HEK293 (cell line): Measurements from ENCODE around the gene CCDC127.

ENCODE experiments used
- TSHZ1 ChIP-seq: fragments of 450-650 bp; formaldehyde crosslinking; IDR thresholded peaks from 2 replicates; pipeline ENCODE4 v1.5.1; 2016; ENCODE audit warnings: missing biosample characterization, missing genetic modification characterization, borderline replicate concordance
- YY2 ChIP-seq: fragments of 450-650 bp; formaldehyde crosslinking; IDR thresholded peaks from 2 replicates; pipeline ENCODE4 v1.5.1; 2016; ENCODE audit warnings: missing biosample characterization, missing genetic modification characterization
- ZNF19 ChIP-seq: fragments of 450-650 bp; formaldehyde crosslinking; IDR thresholded peaks from 2 replicates; pipeline ENCODE4; 2016; ENCODE audit warnings: missing biosample characterization, missing genetic modification characterization, low read depth
- ZNF211 ChIP-seq: fragments of 450-650 bp; formaldehyde crosslinking; IDR thresholded peaks from 2 replicates; pipeline ENCODE4 v1.5.1; 2016; ENCODE audit warnings: low read depth, missing biosample characterization, missing genetic modification characterization
- ZNF501 ChIP-seq: fragments of 450-650 bp; formaldehyde crosslinking; IDR thresholded peaks from 2 replicates; pipeline ENCODE4 v1.5.1; 2016; ENCODE audit warnings: missing biosample characterization, missing genetic modification characterization
- ZNF529 ChIP-seq: fragments of 450-650 bp; formaldehyde crosslinking; IDR thresholded peaks from 2 replicates; pipeline ENCODE4 v1.5.1; 2017; ENCODE audit warnings: missing genetic modification characterization, missing biosample characterization; ENCODE audit not compliant: insufficient replicate concordance
- ZNF530 ChIP-seq: fragments of 450-650 bp; formaldehyde crosslinking; IDR thresholded peaks from 2 replicates; pipeline ENCODE4 v1.5.1; 2016; ENCODE audit warnings: low read depth, missing biosample characterization, missing genetic modification characterization
- ZNF560 ChIP-seq: fragments of 450-650 bp; formaldehyde crosslinking; IDR thresholded peaks from 2 replicates; pipeline ENCODE4 v1.5.1; 2017; ENCODE audit warnings: missing biosample characterization, missing genetic modification characterization, borderline replicate concordance
- ZNF776 ChIP-seq: fragments of 450-650 bp; formaldehyde crosslinking; IDR thresholded peaks from 2 replicates; pipeline ENCODE4 v1.5.0; 2017; ENCODE audit warnings: missing biosample characterization, missing genetic modification characterization, borderline replicate concordance
- TF ChIP-seq, protein P1 (sequence below): fragments of 450-650 bp; formaldehyde crosslinking; IDR thresholded peaks from 2 replicates; pipeline ENCODE4 v1.5.1; 2016; ENCODE audit warnings: missing biosample characterization, missing genetic modification characterization
- TF ChIP-seq, protein P2 (sequence below): fragments of 450-650 bp; IDR thresholded peaks from 2 replicates; pipeline ENCODE4 v1.5.1; 2018; ENCODE audit warnings: missing biosample characterization, missing genetic modification characterization

- TF ChIP-seq ZNF211 = no peak
- TF ChIP-seq, protein P1, sequence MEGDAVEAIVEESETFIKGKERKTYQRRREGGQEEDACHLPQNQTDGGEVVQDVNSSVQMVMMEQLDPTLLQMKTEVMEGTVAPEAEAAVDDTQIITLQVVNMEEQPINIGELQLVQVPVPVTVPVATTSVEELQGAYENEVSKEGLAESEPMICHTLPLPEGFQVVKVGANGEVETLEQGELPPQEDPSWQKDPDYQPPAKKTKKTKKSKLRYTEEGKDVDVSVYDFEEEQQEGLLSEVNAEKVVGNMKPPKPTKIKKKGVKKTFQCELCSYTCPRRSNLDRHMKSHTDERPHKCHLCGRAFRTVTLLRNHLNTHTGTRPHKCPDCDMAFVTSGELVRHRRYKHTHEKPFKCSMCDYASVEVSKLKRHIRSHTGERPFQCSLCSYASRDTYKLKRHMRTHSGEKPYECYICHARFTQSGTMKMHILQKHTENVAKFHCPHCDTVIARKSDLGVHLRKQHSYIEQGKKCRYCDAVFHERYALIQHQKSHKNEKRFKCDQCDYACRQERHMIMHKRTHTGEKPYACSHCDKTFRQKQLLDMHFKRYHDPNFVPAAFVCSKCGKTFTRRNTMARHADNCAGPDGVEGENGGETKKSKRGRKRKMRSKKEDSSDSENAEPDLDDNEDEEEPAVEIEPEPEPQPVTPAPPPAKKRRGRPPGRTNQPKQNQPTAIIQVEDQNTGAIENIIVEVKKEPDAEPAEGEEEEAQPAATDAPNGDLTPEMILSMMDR (tag by site-specific recombination) = no peak
- TF ChIP-seq ZNF501 = no peak
- no peak for TF ChIP-seq ZNF530
- no peak for TF ChIP-seq ZNF560 (tag by site-specific recombination)
- TF ChIP-seq, protein P2, sequence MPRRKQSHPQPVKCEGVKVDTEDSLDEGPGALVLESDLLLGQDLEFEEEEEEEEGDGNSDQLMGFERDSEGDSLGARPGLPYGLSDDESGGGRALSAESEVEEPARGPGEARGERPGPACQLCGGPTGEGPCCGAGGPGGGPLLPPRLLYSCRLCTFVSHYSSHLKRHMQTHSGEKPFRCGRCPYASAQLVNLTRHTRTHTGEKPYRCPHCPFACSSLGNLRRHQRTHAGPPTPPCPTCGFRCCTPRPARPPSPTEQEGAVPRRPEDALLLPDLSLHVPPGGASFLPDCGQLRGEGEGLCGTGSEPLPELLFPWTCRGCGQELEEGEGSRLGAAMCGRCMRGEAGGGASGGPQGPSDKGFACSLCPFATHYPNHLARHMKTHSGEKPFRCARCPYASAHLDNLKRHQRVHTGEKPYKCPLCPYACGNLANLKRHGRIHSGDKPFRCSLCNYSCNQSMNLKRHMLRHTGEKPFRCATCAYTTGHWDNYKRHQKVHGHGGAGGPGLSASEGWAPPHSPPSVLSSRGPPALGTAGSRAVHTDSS (tag by site-specific recombination) = no peak
- TF ChIP-seq TSHZ1 (tag by site-specific recombination) = no peak
- no peak for TF ChIP-seq ZNF19 (tag by site-specific recombination)
- TF ChIP-seq ZNF529 = no peak
- TF ChIP-seq YY2 (tag by site-specific recombination) = no peak
- no peak for TF ChIP-seq ZNF776 (tag by site-specific recombination)
Measured at GRCh38 chr5:190366-191035, 27.5 kb downstream of the CCDC127 start.
